ENCODE data around the gene SHISA3.
"Not testable (repeated sequence)": the region's sequence is repeated elsewhere in the genome, so short reads cannot be mapped to it uniquely, and the experiment has no call there.

SHISA3 gene

GRCh38 chr4:42396752-42397634 is at the start of gene SHISA3:
SHISA3 (plus strand) TSS chr4:42397488; CDS start chr4:42398057, 569 bp downstream.
- no peak for DNase-seq (ENCODE audit: low read depth in 2 of 2)

DNA sequence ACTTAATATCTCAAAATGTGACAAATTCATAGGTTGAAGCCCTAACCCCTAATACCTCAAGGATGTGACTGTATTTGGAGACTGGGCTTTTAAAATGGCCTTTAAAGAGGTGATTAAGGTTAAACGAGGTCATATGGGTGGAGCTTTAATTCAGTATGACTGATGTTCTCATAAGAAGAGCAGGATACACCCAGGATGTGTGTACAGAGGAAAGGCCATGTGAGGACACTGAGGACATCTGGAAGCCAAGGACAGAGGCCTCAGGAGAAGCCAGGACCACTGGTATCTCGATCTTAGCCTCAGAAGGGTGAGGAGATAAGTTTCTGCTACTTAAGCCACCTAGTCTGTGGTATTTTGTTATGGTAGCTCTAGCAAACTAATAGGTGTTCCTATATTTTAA is 49.0 kb upstream of the SHISA3 start:
- no peak for DNase-seq (ENCODE audit: low read depth in 2 of 2)

GRCh38 chr4:42348692-42349091 is 48.6 kb upstream of the SHISA3 start:
- no peak for DNase-seq (ENCODE audit: low read depth in 2 of 2)

DNA sequence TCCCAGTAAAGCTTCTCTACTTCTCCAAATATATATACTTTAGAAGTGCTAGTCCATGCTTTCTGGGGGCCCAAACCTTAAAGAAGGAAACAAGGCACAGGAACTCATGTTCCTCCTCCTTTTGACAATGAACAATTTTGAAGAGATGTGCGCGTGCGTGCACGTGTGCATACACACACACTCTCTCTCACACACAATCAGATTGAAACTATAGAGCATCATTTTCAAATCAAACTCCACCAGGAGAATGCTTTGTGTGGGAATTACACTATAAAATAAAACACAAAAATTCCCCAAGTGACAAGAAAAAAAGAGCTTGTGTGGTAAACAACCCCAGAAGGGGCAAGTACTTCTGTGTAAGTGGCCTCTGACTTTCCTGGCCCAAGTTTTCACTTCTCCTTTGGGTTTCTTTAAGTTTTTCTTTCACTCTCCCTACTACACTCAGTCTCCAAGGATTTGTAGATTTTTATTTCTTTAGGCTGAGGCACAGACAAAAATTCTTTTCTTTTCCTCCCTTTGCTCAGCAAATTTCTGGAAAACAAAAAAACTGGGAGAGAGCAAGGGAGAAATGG is 46.6 kb upstream of the SHISA3 start:
- no peak for DNase-seq (ENCODE audit: low read depth in 2 of 2)

DNA sequence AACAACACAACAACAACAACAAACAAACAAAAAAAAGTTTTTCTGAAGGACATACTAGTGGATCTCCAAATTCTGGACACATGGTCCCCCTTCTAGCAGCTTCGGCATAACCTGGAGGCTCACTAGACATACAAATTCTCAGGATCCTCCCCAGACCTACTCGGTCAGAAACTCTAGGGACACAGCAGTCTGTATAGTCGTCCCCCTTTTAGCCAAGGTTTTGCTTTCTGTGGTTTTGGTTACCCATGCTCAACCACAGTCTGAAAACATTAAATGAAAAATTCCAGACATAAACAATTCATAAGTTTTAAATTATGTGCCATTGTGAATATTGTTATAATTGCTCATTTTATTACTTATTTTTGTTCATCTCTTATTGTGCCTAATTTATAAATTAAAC is 45.2 kb upstream of the SHISA3 start:
- DNase-seq (ENCODE audit: low read depth in 2 of 2), result no peak

DNA sequence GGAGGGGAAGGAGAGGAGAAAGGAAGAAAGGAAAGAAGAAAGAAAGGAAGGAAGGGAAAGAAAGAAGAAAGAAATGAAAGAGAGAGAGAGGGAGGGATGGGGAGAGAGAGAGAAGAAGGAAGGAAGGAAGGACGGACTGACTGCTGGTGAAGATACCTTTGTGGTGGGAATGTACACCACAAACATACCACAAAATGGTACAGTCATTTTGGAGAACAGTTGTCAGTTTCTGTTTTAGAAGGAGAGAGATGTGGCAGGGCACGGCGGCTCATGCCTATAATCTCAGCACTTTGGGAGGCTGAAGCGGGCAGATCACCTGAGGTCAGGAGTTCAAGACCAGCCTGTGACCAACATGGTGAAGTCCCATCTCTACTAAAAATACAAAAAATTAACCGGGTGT is 40.0 kb upstream of the SHISA3 start:
- DNase-seq (ENCODE audit: low read depth in 2 of 2), result no peak

- no peak for DNase-seq (ENCODE audit: low read depth in 2 of 2)
These were observed 37.6 kb upstream of the SHISA3 start for GRCh38 chr4:42359711-42360110.

DNA sequence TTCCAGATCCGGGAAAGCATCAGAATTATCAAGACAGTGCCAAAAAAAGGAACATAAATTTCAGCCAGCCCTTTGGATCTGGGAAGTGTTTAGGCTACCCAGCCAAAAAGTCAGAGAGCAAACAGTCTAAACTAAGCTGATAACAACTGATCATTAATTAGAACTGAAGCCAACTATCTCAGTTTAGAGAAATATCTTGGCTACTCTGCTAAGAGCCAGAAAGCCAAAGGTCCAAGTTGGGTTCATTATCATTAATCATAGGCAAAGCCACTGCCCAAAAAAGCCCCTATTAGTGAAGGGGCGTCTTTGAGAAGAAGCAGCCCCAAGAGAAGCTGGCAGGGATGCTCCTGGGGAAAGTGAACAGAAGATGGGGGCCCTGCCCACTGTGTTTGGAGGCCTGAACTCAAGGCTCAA is 37.0 kb upstream of the SHISA3 start:
- no peak for DNase-seq (ENCODE audit: low read depth in 2 of 2)

DNA sequence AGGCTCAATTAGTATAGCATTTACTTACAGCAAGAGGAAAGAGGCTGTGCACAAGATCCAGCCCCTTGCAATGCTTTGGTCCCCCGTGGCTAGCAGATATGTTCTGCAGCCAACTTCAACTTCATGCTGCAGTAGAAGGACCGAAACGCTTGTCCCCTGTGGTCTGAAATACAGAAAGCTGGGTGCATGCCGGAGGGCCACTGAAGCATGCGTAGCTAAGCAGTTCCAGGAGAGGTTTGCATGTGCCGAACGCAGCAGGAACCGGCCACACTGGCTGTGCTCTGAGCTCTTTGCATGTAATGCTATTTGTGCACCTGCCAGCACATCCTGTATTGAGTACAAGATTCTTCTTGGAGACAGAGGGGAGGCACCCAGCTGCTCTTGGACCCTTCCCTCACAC is 35.8 kb upstream of the SHISA3 start:
- no peak for DNase-seq (ENCODE audit: low read depth in 2 of 2)

DNA sequence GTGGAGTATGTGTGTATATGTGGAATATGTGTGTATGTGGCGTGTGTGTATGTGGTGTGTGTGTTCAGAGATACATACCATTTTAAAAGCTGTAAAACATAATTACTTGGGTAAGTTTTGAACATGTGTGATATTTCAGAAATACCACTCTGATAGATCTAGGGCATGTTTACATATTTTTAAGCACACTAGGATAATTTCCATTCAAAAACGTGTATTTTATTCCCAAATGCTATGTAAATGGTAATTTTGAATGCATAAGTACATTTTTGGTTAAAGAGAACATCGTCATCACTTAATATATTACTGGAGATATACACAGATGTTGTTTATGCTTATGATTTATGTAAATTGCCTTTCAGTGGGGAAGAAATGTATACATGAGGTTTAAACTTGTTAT is 34.7 kb upstream of the SHISA3 start:
- no peak for DNase-seq (ENCODE audit: low read depth in 2 of 2)

DNA sequence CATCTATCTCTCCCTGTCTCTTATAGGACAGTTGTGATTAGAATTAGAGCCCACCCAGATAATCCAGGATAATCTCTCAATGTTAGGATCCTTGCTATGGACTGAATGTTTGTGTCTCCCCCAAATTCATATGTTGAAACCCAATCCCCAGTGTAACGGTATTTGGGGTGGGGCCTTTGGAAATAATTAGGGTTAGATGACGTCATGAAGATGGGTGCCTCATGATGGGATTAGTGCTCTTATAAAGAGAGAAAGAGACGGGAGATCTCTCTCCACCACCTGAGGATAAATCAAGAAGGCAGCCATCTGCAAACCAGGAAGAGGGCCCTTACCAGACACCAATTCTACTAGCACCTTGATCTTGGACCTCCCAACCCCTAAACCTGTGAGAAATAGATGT is 33.7 kb upstream of the SHISA3 start:
- no peak for DNase-seq (ENCODE audit: low read depth in 2 of 2)

DNA sequence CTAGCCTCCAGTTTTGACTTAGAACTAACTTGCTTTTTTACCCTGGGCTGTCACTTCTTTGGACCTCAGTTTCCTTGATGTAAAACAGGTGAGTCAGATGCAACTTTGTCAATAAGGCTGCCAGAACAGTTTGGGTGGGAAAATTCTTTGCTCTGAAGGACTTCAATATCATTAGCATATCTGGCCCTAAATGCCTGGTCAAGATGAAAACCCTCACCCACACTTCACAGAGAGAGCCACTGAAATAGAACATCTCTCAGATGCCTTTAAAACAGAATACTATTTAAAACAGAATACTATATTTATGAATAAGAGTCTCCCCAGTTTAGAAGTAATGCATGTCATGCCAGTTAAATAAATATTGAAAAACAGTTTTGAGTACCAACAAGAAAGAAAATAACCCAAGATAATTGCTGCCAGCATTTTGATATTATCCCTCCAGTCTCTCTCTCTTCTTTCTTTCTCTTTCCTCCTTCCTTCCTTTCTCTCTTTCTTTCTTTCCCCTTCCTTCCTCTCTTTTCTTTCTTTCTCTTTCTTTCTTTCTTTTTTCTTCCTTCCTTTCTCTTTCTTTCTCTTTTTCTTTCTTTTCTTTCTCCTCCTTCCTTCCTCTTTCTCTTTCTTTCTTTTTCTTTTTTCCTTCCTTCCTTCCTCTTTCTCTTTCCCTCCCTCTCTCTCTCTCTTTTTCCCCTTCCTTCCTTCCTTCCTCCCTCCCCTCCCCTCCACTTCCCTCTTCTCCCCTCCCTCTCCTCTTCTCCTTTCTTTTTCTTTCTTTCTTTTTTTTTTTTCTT is 32.8 kb upstream of the SHISA3 start:
- DNase-seq (ENCODE audit: low read depth in 2 of 2), result no peak

DNA sequence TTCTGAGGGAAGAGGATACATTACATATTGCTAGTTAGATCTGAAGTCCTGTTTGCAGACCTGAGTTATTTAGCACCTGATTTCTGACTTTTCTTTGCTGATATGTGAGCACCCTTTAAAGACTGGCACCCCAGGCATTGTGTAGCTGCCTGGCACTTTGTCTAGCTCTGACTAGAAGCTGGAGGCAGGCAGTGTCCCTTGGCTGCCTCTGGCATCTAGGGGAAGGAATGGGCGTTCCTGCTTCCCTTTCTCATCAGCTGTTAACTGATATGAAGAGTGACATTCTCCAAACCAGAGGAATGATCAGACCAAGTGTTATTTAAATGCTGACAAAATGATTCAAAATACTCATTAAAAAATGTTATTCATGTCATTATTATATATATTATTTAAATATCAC is 30.3 kb upstream of the SHISA3 start:
- DNase-seq (ENCODE audit: low read depth in 2 of 2), result no peak

DNA sequence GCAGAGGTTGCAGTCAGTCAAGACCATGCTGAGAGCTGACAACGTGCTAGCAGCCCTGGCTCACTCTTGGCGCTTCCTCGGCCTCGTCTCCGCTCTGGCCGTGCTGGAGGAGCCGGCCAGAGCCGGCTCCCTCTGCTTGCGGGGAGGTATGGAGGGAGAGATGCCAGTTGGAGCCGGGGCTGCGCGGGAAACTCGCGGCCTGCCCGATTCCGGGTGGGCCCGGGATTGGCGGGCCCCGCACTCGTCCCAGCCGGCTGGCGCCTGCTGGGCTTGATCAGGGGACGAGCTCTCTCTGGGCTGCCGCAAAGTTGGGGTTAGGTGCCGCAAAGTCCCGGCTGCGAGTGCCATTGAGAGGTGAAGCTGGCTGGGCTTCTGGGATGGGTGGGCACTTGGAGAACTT is 27.8 kb upstream of the SHISA3 start:
- no peak for DNase-seq (ENCODE audit: low read depth in 2 of 2)

DNA sequence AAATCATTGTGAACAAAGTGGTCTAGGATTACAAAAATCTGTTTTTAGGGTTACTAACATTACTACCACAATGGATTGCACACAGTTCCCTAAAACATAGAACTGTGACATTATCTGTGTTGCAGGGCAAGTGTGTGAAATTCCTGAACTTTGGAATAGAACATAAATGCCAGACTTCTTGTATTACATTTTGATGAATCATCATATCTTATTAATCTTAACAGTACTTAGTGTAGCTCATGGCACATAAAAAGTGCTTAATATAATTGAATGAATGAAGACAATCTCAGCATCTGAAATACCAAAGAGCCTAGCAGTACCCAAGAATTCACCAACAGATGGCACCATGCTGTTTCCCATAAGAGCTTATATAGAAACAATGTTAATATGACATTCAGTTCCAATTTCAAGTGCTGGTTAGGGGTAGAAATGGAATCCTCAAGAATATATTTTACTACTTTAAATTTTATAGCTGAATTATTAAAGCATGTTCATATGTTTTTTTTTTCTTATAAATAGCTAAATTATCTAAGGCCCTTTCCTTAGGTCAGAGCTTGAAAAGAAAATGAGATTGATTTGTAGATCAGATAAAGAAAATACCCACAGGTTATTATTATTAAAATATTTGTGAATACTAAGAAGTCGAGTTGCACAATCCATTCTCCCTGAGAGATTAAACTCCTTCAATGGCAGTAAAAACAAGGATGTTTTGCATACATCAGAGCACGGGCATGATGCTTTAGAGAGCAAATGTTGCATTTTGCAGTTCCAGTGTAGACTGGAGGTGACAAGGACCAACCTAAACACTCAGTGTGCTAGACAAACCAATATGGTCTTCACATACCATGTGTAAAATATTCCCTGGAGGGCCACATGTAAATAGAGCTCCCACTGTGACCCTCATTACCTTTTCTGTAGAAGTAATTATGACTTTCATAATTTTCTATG is 25.7 kb upstream of the SHISA3 start:
- DNase-seq (ENCODE audit: low read depth in 2 of 2), result no peak

GRCh38 chr4:42372303-42372702 is 25.0 kb upstream of the SHISA3 start:
- not testable (repeated sequence) for DNase-seq (ENCODE audit: low read depth in 2 of 2)

- DNase-seq (ENCODE audit: low read depth in 2 of 2), result no peak
These were observed 19.8 kb upstream of the SHISA3 start for GRCh38 chr4:42377497-42377896.

- DNase-seq (ENCODE audit: low read depth in 2 of 2), result no peak
These were observed 15.6 kb upstream of the SHISA3 start for GRCh38 chr4:42381666-42382065.

GRCh38 chr4:42385516-42385915 is 11.8 kb upstream of the SHISA3 start:
- no peak for DNase-seq (ENCODE audit: low read depth in 2 of 2)

GRCh38 chr4:42390622-42391354 is 6.5 kb upstream of the SHISA3 start:
- DNase-seq (ENCODE audit: low read depth in 2 of 2), result no peak

DNA sequence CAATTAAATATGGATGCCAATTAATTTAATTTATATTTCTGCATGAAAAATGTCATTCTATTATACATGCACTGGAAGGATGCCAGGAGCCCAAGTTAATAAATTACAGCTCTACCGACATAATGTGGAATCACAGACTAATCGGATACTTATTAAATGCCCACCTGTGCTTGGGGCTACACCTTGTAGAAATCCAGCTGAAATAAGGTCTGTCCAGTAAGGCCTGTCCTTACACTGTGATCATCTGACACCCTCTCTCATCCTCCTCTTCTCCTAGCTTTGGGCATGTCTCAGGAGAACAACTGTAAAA is 6.0 kb upstream of the SHISA3 start:
- no peak for DNase-seq (ENCODE audit: low read depth in 2 of 2)

Data from stimulated activated CD4-positive, alpha-beta T cell treated with anti-CD3 and anti-CD28 coated beads, Interleukin-1b, Interleukin-23, amount 100 ng/mL, for 4 hours (primary cell).